OCI-LY3 (cell line): ENCODE data around the gene MMEL1.
"Not testable (repeated sequence)": the region's sequence is repeated elsewhere in the genome, so short reads cannot be mapped to it uniquely, and the experiment has no call there.

Experiments used
- CTCF ChIP-seq: fragments of 200-600, 300-600 bp; sonication (generic); IDR thresholded peaks from 2 replicates; pipeline ENCODE4 v1.5.1; 2014; ENCODE audit warnings: antibody characterized with exemption, low read length, low read depth
- EZH2phosphoT487 ChIP-seq: fragments of 200-600 bp; shearing (Covaris generic); IDR thresholded peaks from 2 replicates; pipeline ENCODE4 v1.6.1; 2018; ENCODE audit warnings: antibody characterized with exemption, mixed run types, low read depth

GRCh38 chr1:2659806-2660205 lies 27.0 kb upstream of the MMEL1 start:
- TF ChIP-seq CTCF, EZH2phosphoT487: not testable (repeated sequence)
